Measurements from ENCODE around the gene FAM163B.

Gene FAM163B

GRCh38 chr9:133614056-133614455 lies 4.9 kb upstream of the FAM163B start:
- no peak overlapping the region for H3K4me3 ChIP-seq (ENCODE audit: low read depth, low read length)
- no peak for DNase-seq (ENCODE audit: low read depth, low spot score)
- POLR2A ChIA-PET, result no interaction called here
- TF ChIP-seq, protein P1, sequence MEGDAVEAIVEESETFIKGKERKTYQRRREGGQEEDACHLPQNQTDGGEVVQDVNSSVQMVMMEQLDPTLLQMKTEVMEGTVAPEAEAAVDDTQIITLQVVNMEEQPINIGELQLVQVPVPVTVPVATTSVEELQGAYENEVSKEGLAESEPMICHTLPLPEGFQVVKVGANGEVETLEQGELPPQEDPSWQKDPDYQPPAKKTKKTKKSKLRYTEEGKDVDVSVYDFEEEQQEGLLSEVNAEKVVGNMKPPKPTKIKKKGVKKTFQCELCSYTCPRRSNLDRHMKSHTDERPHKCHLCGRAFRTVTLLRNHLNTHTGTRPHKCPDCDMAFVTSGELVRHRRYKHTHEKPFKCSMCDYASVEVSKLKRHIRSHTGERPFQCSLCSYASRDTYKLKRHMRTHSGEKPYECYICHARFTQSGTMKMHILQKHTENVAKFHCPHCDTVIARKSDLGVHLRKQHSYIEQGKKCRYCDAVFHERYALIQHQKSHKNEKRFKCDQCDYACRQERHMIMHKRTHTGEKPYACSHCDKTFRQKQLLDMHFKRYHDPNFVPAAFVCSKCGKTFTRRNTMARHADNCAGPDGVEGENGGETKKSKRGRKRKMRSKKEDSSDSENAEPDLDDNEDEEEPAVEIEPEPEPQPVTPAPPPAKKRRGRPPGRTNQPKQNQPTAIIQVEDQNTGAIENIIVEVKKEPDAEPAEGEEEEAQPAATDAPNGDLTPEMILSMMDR (IDR thresholded peaks at IDR 0.05; ENCODE audit: insufficient read depth, low read length, missing control alignments), result no peak
- CTCF ChIA-PET, result no interaction called here

DNA sequence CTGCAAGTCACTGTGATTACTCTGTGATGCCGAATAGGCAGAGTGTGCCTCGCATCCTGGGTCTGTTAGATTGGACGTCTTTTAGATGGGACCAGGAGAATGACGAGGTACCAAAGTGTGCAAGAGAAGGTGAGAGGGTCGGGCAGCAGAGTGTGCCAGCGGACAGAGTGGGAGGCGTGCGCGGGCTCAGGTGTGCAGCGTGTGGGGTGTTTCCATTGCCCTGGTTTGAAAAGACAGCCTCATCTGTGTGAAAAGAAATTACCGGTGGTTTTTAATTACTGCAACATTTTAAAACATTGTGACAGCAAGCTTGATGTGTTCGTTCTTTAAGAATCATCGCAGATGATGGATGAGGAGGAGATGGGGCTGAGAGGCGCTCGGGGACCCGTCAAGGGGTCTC lies 4.2 kb upstream of the FAM163B start:
- CTCF ChIA-PET, result no interaction called here
- POLR2A ChIA-PET, result no interaction called here
- DNase-seq (ENCODE audit: low read depth, low spot score), result no peak
- no peak overlapping the region for H3K4me3 ChIP-seq (ENCODE audit: low read depth, low read length)
- TF ChIP-seq, protein P1 (IDR thresholded peaks at IDR 0.05; ENCODE audit: insufficient read depth, low read length, missing control alignments), result no peak

DNA sequence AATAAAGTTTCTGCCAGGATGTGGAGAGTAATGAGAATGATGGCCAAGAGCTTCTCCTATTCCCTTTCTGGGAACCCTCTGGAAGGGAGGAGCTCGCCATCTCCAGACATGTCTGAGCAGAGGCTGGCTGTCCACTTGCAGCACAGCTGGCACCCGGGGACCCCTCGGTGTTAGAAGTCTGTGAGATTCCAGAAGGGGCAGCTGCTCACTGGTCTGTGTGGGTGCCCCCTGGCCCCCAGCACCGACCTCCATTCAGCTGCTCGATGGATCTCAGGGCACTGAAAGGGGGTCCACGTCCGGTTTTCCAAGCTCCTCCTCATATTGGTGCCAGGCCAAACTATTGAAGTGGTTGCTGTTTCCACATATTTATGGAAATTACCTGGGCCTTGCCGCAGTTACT lies 3.6 kb upstream of the FAM163B start:
- no peak overlapping the region for H3K4me3 ChIP-seq (ENCODE audit: low read depth, low read length)
- CTCF ChIA-PET, result no interaction called here
- TF ChIP-seq, protein P1 (IDR thresholded peaks at IDR 0.05; ENCODE audit: insufficient read depth, low read length, missing control alignments), result no peak
- no peak for DNase-seq (ENCODE audit: low read depth, low spot score)
- POLR2A ChIA-PET, result no interaction called here

GRCh38 chr9:133612051-133612450 lies 2.9 kb upstream of the FAM163B start:
- no peak for DNase-seq (ENCODE audit: low read depth, low spot score)
- TF ChIP-seq, protein P1 (IDR thresholded peaks at IDR 0.05; ENCODE audit: insufficient read depth, low read length, missing control alignments), result no peak
- ChIA-PET POLR2A (no interaction called here), CTCF (no interaction called here)
- no peak overlapping the region for H3K4me3 ChIP-seq (ENCODE audit: low read depth, low read length)

GRCh38 chr9:133610845-133611244 lies 1.7 kb upstream of the FAM163B start:
- H3K4me3 ChIP-seq (ENCODE audit: low read depth, low read length), result no peak overlapping the region
- ChIA-PET CTCF (no interaction called here), POLR2A (no interaction called here)
- DNase-seq (ENCODE audit: low read depth, low spot score), result no peak
- TF ChIP-seq, protein P1 (IDR thresholded peaks at IDR 0.05; ENCODE audit: insufficient read depth, low read length, missing control alignments), result no peak

DNA sequence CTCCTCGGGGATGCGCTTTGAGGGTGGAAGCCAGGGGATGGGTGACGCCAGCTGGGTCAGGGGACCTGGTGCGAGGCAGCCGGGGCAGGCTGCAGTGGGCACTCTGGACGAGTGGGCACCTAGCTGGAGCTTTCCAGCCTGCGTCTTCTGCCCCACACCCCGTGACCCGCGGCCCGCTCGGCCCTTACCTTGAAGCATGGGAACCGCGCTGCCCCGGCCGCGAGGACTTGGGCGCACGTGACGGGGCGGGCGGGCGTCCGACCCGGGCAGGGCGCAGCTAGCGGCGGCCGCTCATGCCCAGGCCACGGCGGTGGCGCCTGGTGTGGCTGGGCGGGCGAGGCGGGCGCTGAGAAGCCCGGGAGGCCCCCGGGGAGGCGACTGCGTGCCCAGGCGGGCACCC lies 300 bp downstream of the FAM163B start:
- ChIA-PET POLR2A (no interaction called here), CTCF (no interaction called here)
- DNase-seq (ENCODE audit: low read depth, low spot score), result no peak
- no peak overlapping the region for H3K4me3 ChIP-seq (ENCODE audit: low read depth, low read length)
- TF ChIP-seq, protein P1 (IDR thresholded peaks at IDR 0.05; ENCODE audit: insufficient read depth, low read length, missing control alignments), result no peak

Data from AG04449 (cell line).